IPS-20b (cell line): ENCODE data around the gene SORD.
"Not testable (repeated sequence)": the region's sequence is repeated elsewhere in the genome, so short reads cannot be mapped to it uniquely, and the experiment has no call there.

Experiments
- H3K27ac ChIP-seq: one replicate; pipeline ENCODE4 v1.5.1; 2013; ENCODE audit warnings: low read length
- H3K27me3 ChIP-seq: 2 replicates; pipeline ENCODE4 v1.6.1; 2013; ENCODE audit warnings: mild to moderate bottlenecking, low read length, inconsistent platforms; ENCODE audit not compliant: insufficient read depth
- H3K36me3 ChIP-seq: 2 replicates; pipeline ENCODE4 v1.6.1; 2013; ENCODE audit warnings: low read depth, mild to moderate bottlenecking, inconsistent platforms, low read length, moderate library complexity; ENCODE audit not compliant: insufficient read depth
- H3K4me1 ChIP-seq: 2 replicates; pipeline ENCODE4 v1.6.1; 2013; ENCODE audit warnings: mild to moderate bottlenecking, control low read depth, inconsistent platforms, low read length, moderate library complexity; ENCODE audit not compliant: insufficient read depth
- H3K4me3 ChIP-seq: 2 replicates; pipeline ENCODE4 v1.5.1; 2013; ENCODE audit warnings: mild to moderate bottlenecking, low read length, inconsistent platforms
- H3K9ac ChIP-seq: 2 replicates; pipeline ENCODE4 v1.6.1; 2013; ENCODE audit warnings: low read depth, mild to moderate bottlenecking, inconsistent platforms, low read length, moderate library complexity
- H3K9me3 ChIP-seq: 2 replicates; pipeline ENCODE4 v1.6.1; 2013; ENCODE audit warnings: mild to moderate bottlenecking, low read depth, low read length, inconsistent platforms; ENCODE audit not compliant: insufficient read depth

The SORD gene

GRCh38 chr15:45022871-45023658 is at the start of gene SORD:
TSS of gene SORD (plus strand) at chr15:45023195. CDS start at chr15:45023284, 89 bp downstream.
- peaks cover 13% of the 10 kb centered on the region; the same call in 1 of the 2 replicates for H3K36me3 ChIP-seq
- H3K4me3 ChIP-seq = peak within 1 kb of the TSS; percentile 96
- H3K9ac ChIP-seq = peak within 1 kb of the TSS; percentile 96
- H3K9me3 ChIP-seq = no peaks in the 10 kb centered on the region
- H3K27ac ChIP-seq = peak within 1 kb of the TSS; percentile 89
- peaks cover 6% of the 10 kb centered on the region; the same call in 1 of the 2 replicates for H3K27me3 ChIP-seq
- peaks cover 7% of the 10 kb centered on the region for H3K4me1 ChIP-seq

- H3K27me3 ChIP-seq, H3K4me3 ChIP-seq, H3K27ac ChIP-seq, H3K9ac ChIP-seq, H3K36me3 ChIP-seq, H3K9me3 ChIP-seq, H3K4me1 ChIP-seq: not testable (repeated sequence)
Observed at GRCh38 chr15:44976183-44976582, 46.8 kb upstream of the SORD start.

GRCh38 chr15:44977781-44978180 is 45.2 kb upstream of the SORD start:
- not testable (repeated sequence) for H3K9ac ChIP-seq, H3K27me3 ChIP-seq, H3K36me3 ChIP-seq, H3K4me1 ChIP-seq, H3K9me3 ChIP-seq, H3K27ac ChIP-seq, H3K4me3 ChIP-seq

GRCh38 chr15:44979617-44980339 is 43.2 kb upstream of the SORD start:
- H3K4me1 ChIP-seq, H3K27me3 ChIP-seq, H3K9ac ChIP-seq, H3K9me3 ChIP-seq, H3K27ac ChIP-seq, H3K4me3 ChIP-seq, H3K36me3 ChIP-seq: not testable (repeated sequence)

GRCh38 chr15:44984144-44984543 is 38.9 kb upstream of the SORD start:
- not testable (repeated sequence) for H3K4me3 ChIP-seq, H3K27me3 ChIP-seq, H3K27ac ChIP-seq, H3K9me3 ChIP-seq, H3K4me1 ChIP-seq, H3K36me3 ChIP-seq, H3K9ac ChIP-seq

- H3K27me3 ChIP-seq, H3K9ac ChIP-seq, H3K36me3 ChIP-seq, H3K27ac ChIP-seq, H3K9me3 ChIP-seq, H3K4me3 ChIP-seq, H3K4me1 ChIP-seq: not testable (repeated sequence)
Observed at GRCh38 chr15:44986346-44987055, 36.5 kb upstream of the SORD start.

GRCh38 chr15:44987711-44988110 is 35.3 kb upstream of the SORD start:
- H3K27me3 ChIP-seq = not testable (repeated sequence)

GRCh38 chr15:44988184-44988869 is 34.7 kb upstream of the SORD start:
- not testable (repeated sequence) for H3K4me3 ChIP-seq, H3K4me1 ChIP-seq, H3K27ac ChIP-seq, H3K9ac ChIP-seq, H3K9me3 ChIP-seq, H3K36me3 ChIP-seq, H3K27me3 ChIP-seq

More at GRCh38 chr15:44987711-44988110, 35.3 kb upstream of the SORD start:
- not testable (repeated sequence) for H3K4me3 ChIP-seq, H3K27ac ChIP-seq, H3K9ac ChIP-seq, H3K9me3 ChIP-seq, H3K36me3 ChIP-seq, H3K4me1 ChIP-seq

GRCh38 chr15:44988870-44989219 is 34.1 kb upstream of the SORD start:
- H3K27me3 ChIP-seq, H3K9ac ChIP-seq, H3K27ac ChIP-seq, H3K4me1 ChIP-seq, H3K4me3 ChIP-seq, H3K36me3 ChIP-seq, H3K9me3 ChIP-seq: not testable (repeated sequence)

- H3K9me3 ChIP-seq, H3K36me3 ChIP-seq, H3K4me1 ChIP-seq, H3K4me3 ChIP-seq, H3K27ac ChIP-seq, H3K27me3 ChIP-seq, H3K9ac ChIP-seq: not testable (repeated sequence)
Observed at GRCh38 chr15:44997632-44998031, 25.4 kb upstream of the SORD start.

GRCh38 chr15:44999105-44999504 is 23.9 kb upstream of the SORD start:
- Histone ChIP-seq H3K9ac (no peak overlapping the region), H3K27ac (no peak overlapping the region)

More at GRCh38 chr15:44999105-44999504, 23.9 kb upstream of the SORD start:
- Histone ChIP-seq H3K4me1 (no peaks in the 10 kb centered on the region), H3K9me3 (no peaks in the 10 kb centered on the region), H3K4me3 (no peak overlapping the region), H3K27me3 (no peaks in the 10 kb centered on the region), H3K36me3 (no peaks in the 10 kb centered on the region)
